Caco-2 (cell line): ENCODE data around the gene IL21R. TPM values are rescaled to one million over a fixed set of nuclear protein-coding genes. Genes with fewer than 3 reads are reported as not detected.

Experiments used
- BruUV-seq: library from RNA; stranded (reverse); fragments of 400-500 nt; replicated peaks from 2 replicates; lab custom pipeline; 2021; lab: Mats Ljungman, UMichigan
- CTCF ChIA-PET: fragments of 300-600 bp; sonication (Branson Sonifier 250); formaldehyde crosslinking; loops from one replicate; lab custom pipeline; 2022; ENCODE audit warnings: antibody characterized with exemption; lab: Charles Lee
- POLR2A ChIA-PET: fragments of 300-600 bp; sonication (Branson Sonifier 250); formaldehyde crosslinking; loops from one replicate; lab custom pipeline; 2022; ENCODE audit warnings: antibody characterized with exemption; lab: Charles Lee
- DNase-seq, 2 experiments: peaks; one replicate each; pipeline versions ENCODE4 v3.0.0 to v3.0.0-alpha.2; 2020 to 2022
- H3K27me3 ChIP-seq: replicated peaks from 2 replicates; pipeline ENCODE4 v1.6.0; 2011; ENCODE audit warnings: low read length; ENCODE audit not compliant: control insufficient read depth, insufficient read depth
- H3K36me3 ChIP-seq: 2 replicates; pipeline ENCODE4 v1.5.1; 2011; ENCODE audit warnings: low read length; ENCODE audit not compliant: control insufficient read depth, insufficient read depth
- H3K4me1 ChIP-seq: fragments of 250-450 bp; sonication (Bioruptor Pico); 2 replicates; pipeline ENCODE4 v1.5.1; 2020; ENCODE audit warnings: mild to moderate bottlenecking
- H3K4me3 ChIP-seq: 2 replicates; pipeline ENCODE4 v1.5.1; 2011; ENCODE audit warnings: low read depth, mild to moderate bottlenecking, control low read depth, low read length
- H3K9me3 ChIP-seq: fragments of 250-450 bp; sonication (Bioruptor Pico); 2 replicates; pipeline ENCODE4 v1.5.1; 2020; ENCODE audit warnings: mild to moderate bottlenecking, moderate library complexity
- H3K27ac Mint-ChIP-seq: one replicate; pipeline ENCODE4 v1.8.0; 2022; ENCODE audit warnings: mixed read lengths; ENCODE audit not compliant: unreplicated experiment
- H3K27me3 Mint-ChIP-seq: one replicate; pipeline ENCODE4 v1.8.0; 2022; ENCODE audit warnings: mixed read lengths; ENCODE audit not compliant: insufficient read depth, unreplicated experiment
- H3K36me3 Mint-ChIP-seq: one replicate; pipeline ENCODE4 v1.8.0; 2022; ENCODE audit warnings: mild to moderate bottlenecking, mixed read lengths; ENCODE audit not compliant: insufficient read depth, unreplicated experiment
- H3K4me1 Mint-ChIP-seq: one replicate; pipeline ENCODE4 v1.8.0; 2022; ENCODE audit warnings: low read depth, mixed read lengths; ENCODE audit not compliant: unreplicated experiment
- H3K4me3 Mint-ChIP-seq: one replicate; pipeline ENCODE4 v1.8.0; 2022; ENCODE audit warnings: mild to moderate bottlenecking, moderate library complexity, mixed read lengths; ENCODE audit not compliant: unreplicated experiment
- H3K9me3 Mint-ChIP-seq: one replicate; pipeline ENCODE4 v1.8.0; 2022; ENCODE audit warnings: mixed read lengths; ENCODE audit not compliant: unreplicated experiment
- intact Hi-C: fragments of 100-400 bp; cut with micrococcal nuclease; formaldehyde crosslinking; loops from one replicate; pipeline ENCODE4 v1.10.0; 2022; ENCODE audit not compliant: unreplicated experiment
- total RNA-seq: library from RNA; stranded (reverse); gene quantifications from 2 replicates; pipeline ENCODE4 v1.2.3, GENCODE V29; 2022
- TF ChIP-seq, protein P1 (sequence below), 2 experiments: fragments of 200-600 bp in 1 of 2; IDR thresholded peaks; 1 replicate in 1 of 2; 2 replicates in 1 of 2; pipeline versions ENCODE4 v1.5.1 to v1.8.0; 2011 to 2022; ENCODE audit warnings: antibody characterized with exemption in 1 of 2, control low read depth in 1 of 2, inconsistent platforms in 1 of 2, low read depth in 1 of 2, low read length in 1 of 2, mild to moderate bottlenecking in 1 of 2, moderate library complexity in 1 of 2; ENCODE audit not compliant: insufficient read depth in 1 of 2, severe bottlenecking in 1 of 2, unreplicated experiment in 1 of 2

Gene IL21R
- total RNA-seq, 1 experiment from 2014 or later = 0.07 TPM

- ChIA-PET POLR2A (no interaction called here), CTCF (no interaction called here)
- intact Hi-C loops = no loop called here
These were observed 97.1 kb downstream of the IL21R start for GRCh38 chr16:27498916-27499658.

DNA sequence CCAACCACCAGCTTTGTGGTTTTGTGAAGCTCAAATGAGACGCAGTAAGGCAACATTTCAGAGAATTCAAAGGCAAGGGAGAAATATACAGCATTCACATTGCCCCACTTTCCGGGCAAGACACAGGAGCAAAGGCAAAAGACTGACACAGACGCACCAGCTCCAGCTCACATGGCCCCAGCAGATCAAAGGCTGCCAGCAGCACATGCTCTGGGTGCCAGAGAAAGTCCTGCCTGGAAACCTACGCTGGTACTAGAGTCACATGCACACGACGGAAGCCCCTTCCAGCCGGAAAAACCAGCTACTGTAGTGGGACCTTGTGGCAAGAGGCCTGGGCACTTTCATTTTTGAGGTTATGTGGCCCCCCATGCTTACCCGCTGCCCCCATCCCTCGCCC, 97.7 kb downstream of the IL21R start:
- Histone ChIP-seq H3K27me3 (no peaks in the 10 kb centered on the region), H3K36me3 (no peaks in the 10 kb centered on the region; the same call in 1 of the 2 replicates), H3K4me3 (no peak overlapping the region), H3K4me1 (no peaks in the 10 kb centered on the region), H3K9me3 (no peaks in the 10 kb centered on the region)
- no peaks in the 10 kb centered on the region for H3K27me3 Mint-ChIP-seq
- BruUV-seq = no TSS peak
- H3K27ac Mint-ChIP-seq = no peak overlapping the region
- ChIA-PET CTCF (no interaction called here), POLR2A (no interaction called here)
- no peaks in the 10 kb centered on the region for H3K4me1 Mint-ChIP-seq
- H3K9me3 Mint-ChIP-seq = no peaks in the 10 kb centered on the region
- H3K36me3 Mint-ChIP-seq = peaks cover 72% of the 10 kb centered on the region
- DNase-seq = no peak
- H3K4me3 Mint-ChIP-seq = no peak overlapping the region
- TF ChIP-seq, protein P1, sequence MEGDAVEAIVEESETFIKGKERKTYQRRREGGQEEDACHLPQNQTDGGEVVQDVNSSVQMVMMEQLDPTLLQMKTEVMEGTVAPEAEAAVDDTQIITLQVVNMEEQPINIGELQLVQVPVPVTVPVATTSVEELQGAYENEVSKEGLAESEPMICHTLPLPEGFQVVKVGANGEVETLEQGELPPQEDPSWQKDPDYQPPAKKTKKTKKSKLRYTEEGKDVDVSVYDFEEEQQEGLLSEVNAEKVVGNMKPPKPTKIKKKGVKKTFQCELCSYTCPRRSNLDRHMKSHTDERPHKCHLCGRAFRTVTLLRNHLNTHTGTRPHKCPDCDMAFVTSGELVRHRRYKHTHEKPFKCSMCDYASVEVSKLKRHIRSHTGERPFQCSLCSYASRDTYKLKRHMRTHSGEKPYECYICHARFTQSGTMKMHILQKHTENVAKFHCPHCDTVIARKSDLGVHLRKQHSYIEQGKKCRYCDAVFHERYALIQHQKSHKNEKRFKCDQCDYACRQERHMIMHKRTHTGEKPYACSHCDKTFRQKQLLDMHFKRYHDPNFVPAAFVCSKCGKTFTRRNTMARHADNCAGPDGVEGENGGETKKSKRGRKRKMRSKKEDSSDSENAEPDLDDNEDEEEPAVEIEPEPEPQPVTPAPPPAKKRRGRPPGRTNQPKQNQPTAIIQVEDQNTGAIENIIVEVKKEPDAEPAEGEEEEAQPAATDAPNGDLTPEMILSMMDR (IDR thresholded peaks at IDR 0.05; ENCODE audit: insufficient read depth in 1 of 2, low read depth in 1 of 2, low read length in 1 of 2, severe bottlenecking in 1 of 2, unreplicated experiment in 1 of 2) = no peak
- intact Hi-C loops = no loop called here

More at GRCh38 chr16:27498916-27499658, 97.1 kb downstream of the IL21R start:
- H3K4me3 ChIP-seq = no peak overlapping the region
- H3K4me1 ChIP-seq = no peaks in the 10 kb centered on the region
- no peaks in the 10 kb centered on the region; the same call in 1 of the 2 replicates for H3K36me3 ChIP-seq
- Mint-ChIP-seq H3K27ac (no peak overlapping the region), H3K36me3 (peaks cover 72% of the 10 kb centered on the region), H3K4me3 (no peak overlapping the region), H3K9me3 (no peaks in the 10 kb centered on the region), H3K27me3 (no peaks in the 10 kb centered on the region), H3K4me1 (no peaks in the 10 kb centered on the region)
- no peak for DNase-seq
- no TSS peak for BruUV-seq
- H3K9me3 ChIP-seq = no peaks in the 10 kb centered on the region
- no peaks in the 10 kb centered on the region for H3K27me3 ChIP-seq
- TF ChIP-seq, protein P1 (IDR thresholded peaks at IDR 0.05; ENCODE audit: insufficient read depth in 1 of 2, low read depth in 1 of 2, low read length in 1 of 2, severe bottlenecking in 1 of 2, unreplicated experiment in 1 of 2) = no peak

- no TSS peak for BruUV-seq
- POLR2A ChIA-PET = no interaction called here
- Histone ChIP-seq H3K9me3 (no peaks in the 10 kb centered on the region), H3K4me1 (no peaks in the 10 kb centered on the region), H3K27me3 (no peaks in the 10 kb centered on the region), H3K36me3 (peaks cover 2% of the 10 kb centered on the region; the same call in 1 of the 2 replicates), H3K4me3 (no peak overlapping the region)
- Mint-ChIP-seq H3K4me1 (no peaks in the 10 kb centered on the region), H3K36me3 (peaks cover 67% of the 10 kb centered on the region), H3K27me3 (no peaks in the 10 kb centered on the region), H3K27ac (no peak overlapping the region), H3K9me3 (no peaks in the 10 kb centered on the region), H3K4me3 (no peak overlapping the region)
- TF ChIP-seq, protein P1 (IDR thresholded peaks at IDR 0.05; ENCODE audit: insufficient read depth in 1 of 2, low read depth in 1 of 2, low read length in 1 of 2, severe bottlenecking in 1 of 2, unreplicated experiment in 1 of 2) = no peak
- intact Hi-C loops = no loop called here
- no peak for DNase-seq
- CTCF ChIA-PET = interaction anchor here (0.5 kb wide), 1 partner anchor 28 kb away, joined by 3 read pairs; no protein-coding TSS in a partner anchor
These were observed 98.8 kb downstream of the IL21R start for GRCh38 chr16:27500801-27501200.

Other genes with a start within 250 kb of the IL21R start
- 7.0 and 11.1 TPM in 2 replicates for gene KDM8, start 198.6 kb upstream of the IL21R start, total RNA-seq
- 33.4 and 37.0 TPM in 2 replicates for gene NSMCE1, start 133.4 kb upstream of the IL21R start, total RNA-seq
- gene IL4R, start 88.2 kb upstream of the IL21R start, total RNA-seq = 32.6 and 34.4 TPM in 2 replicates
- gene GTF3C1, start 147.7 kb downstream of the IL21R start, total RNA-seq = 67.7 and 75.2 TPM in 2 replicates
- 19.8 and 21.5 TPM in 2 replicates for gene KATNIP, start 148.0 kb downstream of the IL21R start, total RNA-seq